ENCODE data around the gene UNC45B.
"Not testable (repeated sequence)": the region's sequence is repeated elsewhere in the genome, so short reads cannot be mapped to it uniquely, and the experiment has no call there.

DNA sequence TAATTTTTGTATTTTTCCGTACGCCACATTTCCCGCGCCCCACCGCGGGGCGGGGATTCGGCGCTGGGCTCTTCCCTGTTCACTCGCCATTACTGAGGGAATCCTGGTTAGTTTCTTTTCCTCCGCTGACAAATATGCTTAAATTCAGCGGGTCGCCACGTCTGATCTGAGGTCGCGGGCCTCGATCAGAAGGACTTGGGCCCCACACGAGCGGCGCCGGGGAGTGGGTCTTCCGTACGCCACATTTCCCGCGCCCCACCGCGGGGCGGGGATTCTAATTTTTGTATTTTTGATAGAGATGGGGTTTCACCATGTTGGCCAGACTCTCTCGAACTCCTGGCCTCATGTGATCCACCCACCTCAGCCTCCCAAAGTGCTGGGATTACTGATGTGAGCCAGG, 3.5 kb downstream of the UNC45B start:
- not testable (repeated sequence) for TF ChIP-seq EZH2phosphoT487 (IDR thresholded peaks at IDR 0.05; ENCODE audit: insufficient read depth, low read depth); EZH2 (IDR thresholded peaks at IDR 0.05; ENCODE audit: insufficient read depth, poor library complexity, severe bottlenecking)

All from GM23248 (cell line).